Skeletal muscle cell (primary cell): ENCODE data around the gene ZDHHC7.
"Not testable (repeated sequence)": the region's sequence is repeated elsewhere in the genome, so short reads cannot be mapped to it uniquely, and the experiment has no call there.

Experiments used
- DNase-seq: peaks from one replicate; pipeline ENCODE4 v3.0.0-alpha.2; 2010; ENCODE audit warnings: low read depth
- H3K4me3 ChIP-seq: 2 replicates; pipeline ENCODE4 v1.5.1; 2011; ENCODE audit warnings: low read depth, mild to moderate bottlenecking, control low read depth, low read length, moderate library complexity

ZDHHC7 gene

GRCh38 chr16:85010931-85011845 lies at the start of gene ZDHHC7:
TSS of gene ZDHHC7 (minus strand) at chr16:85011535. CDS start at chr16:84990618, 20,917 bp downstream.
- H3K4me3 ChIP-seq, result peak within 1 kb of the TSS; percentile 96
- no peak for DNase-seq

- H3K4me3 ChIP-seq, result no peak overlapping the region
- no peak for DNase-seq
These were observed 47.6 kb upstream of the ZDHHC7 start for GRCh38 chr16:85058909-85059308.

- no peak for DNase-seq
These were observed 46.6 kb upstream of the ZDHHC7 start for GRCh38 chr16:85057948-85058347.

GRCh38 chr16:85057212-85057889 lies 46.0 kb upstream of the ZDHHC7 start:
- H3K4me3 ChIP-seq, result no peak overlapping the region
- no peak for DNase-seq

More at GRCh38 chr16:85057948-85058347, 46.6 kb upstream of the ZDHHC7 start:
- H3K4me3 ChIP-seq, result no peak overlapping the region

GRCh38 chr16:85056211-85056748 lies 44.9 kb upstream of the ZDHHC7 start:
- no peak for DNase-seq
- no peak overlapping the region for H3K4me3 ChIP-seq

- DNase-seq, result peak; percentile 28
- peak overlapping the region; percentile 18 for H3K4me3 ChIP-seq
These were observed 44.3 kb upstream of the ZDHHC7 start for GRCh38 chr16:85055493-85056210.

GRCh38 chr16:85054948-85055492 lies 43.7 kb upstream of the ZDHHC7 start:
- peak overlapping the region; percentile 18 for H3K4me3 ChIP-seq
- no peak for DNase-seq

- not testable (repeated sequence) for H3K4me3 ChIP-seq, DNase-seq
These were observed 43.0 kb upstream of the ZDHHC7 start for GRCh38 chr16:85054321-85054720.

- H3K4me3 ChIP-seq, result no peak overlapping the region
- peak; percentile 76 for DNase-seq
These were observed 41.2 kb upstream of the ZDHHC7 start for GRCh38 chr16:85052536-85052935.

- no peak for DNase-seq
- no peak overlapping the region for H3K4me3 ChIP-seq
These were observed 40.3 kb upstream of the ZDHHC7 start for GRCh38 chr16:85051683-85052082.

GRCh38 chr16:85051067-85051581 lies 39.8 kb upstream of the ZDHHC7 start:
- no peak for DNase-seq
- H3K4me3 ChIP-seq, result no peak overlapping the region

- no peak overlapping the region for H3K4me3 ChIP-seq
- DNase-seq, result no peak
These were observed 38.5 kb upstream of the ZDHHC7 start for GRCh38 chr16:85049706-85050305.

- DNase-seq, result no peak
These were observed 37.7 kb upstream of the ZDHHC7 start for GRCh38 chr16:85048921-85049562.

GRCh38 chr16:85047867-85048455 lies 36.6 kb upstream of the ZDHHC7 start:
- no peak for DNase-seq
- H3K4me3 ChIP-seq, result no peak overlapping the region

More at GRCh38 chr16:85048921-85049562, 37.7 kb upstream of the ZDHHC7 start:
- H3K4me3 ChIP-seq, result no peak overlapping the region

GRCh38 chr16:85046931-85047866 lies 35.9 kb upstream of the ZDHHC7 start:
- no peak overlapping the region for H3K4me3 ChIP-seq
- no peak for DNase-seq

GRCh38 chr16:85046472-85046916 lies 35.2 kb upstream of the ZDHHC7 start:
- H3K4me3 ChIP-seq, result no peak overlapping the region
- no peak for DNase-seq
